NCI-H1417 (cell line): ENCODE data around the gene SYT3.

Experiments used
- DNase-seq, 3 experiments: peaks; one replicate each; lab custom pipeline; 2025; lab: John Stamatoyannopoulos, UW

Gene SYT3

GRCh38 chr19:50661766-50662650 is 22.3 kb upstream of the SYT3 start:
- DNase-seq: no peak

DNA sequence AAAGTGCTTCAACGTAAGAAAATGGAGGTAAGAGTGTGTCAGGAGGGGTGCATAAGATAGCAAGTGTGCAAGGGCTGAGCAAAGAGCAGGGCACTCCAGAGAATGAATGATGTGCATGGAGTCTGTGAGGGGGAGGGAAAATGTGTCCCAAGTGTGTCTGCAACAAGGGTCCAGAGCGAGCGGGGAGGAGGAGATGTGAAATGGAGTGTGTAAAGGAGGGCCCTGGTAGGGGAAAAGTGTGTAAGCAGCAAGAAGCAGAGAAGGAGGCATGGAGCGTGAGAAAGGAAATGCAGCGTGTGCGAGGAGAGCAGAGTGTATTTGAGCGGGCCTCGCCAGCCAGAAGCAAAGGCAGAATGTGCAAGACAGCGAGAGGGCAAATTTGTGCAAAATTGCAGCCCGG is 21.3 kb upstream of the SYT3 start:
- DNase-seq: no peak

DNA sequence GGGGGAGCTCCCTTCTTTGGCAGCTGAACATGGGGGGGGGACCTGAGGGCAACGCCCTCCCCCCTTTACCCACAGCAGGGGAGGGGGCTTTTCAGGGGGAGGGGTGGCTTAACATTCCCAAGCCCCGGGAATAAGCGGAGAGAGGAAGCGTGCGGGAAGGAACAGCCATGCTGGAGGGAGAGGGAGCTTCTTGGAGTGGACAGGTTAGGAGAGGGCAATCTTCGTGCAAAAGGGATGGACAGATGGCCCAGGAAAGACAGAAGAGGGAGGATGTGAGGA is 20.3 kb upstream of the SYT3 start:
- no peak for DNase-seq

GRCh38 chr19:50659318-50660087 is 19.8 kb upstream of the SYT3 start:
- DNase-seq: peak in 2 of 3 experiments; percentile 15 to 19

DNA sequence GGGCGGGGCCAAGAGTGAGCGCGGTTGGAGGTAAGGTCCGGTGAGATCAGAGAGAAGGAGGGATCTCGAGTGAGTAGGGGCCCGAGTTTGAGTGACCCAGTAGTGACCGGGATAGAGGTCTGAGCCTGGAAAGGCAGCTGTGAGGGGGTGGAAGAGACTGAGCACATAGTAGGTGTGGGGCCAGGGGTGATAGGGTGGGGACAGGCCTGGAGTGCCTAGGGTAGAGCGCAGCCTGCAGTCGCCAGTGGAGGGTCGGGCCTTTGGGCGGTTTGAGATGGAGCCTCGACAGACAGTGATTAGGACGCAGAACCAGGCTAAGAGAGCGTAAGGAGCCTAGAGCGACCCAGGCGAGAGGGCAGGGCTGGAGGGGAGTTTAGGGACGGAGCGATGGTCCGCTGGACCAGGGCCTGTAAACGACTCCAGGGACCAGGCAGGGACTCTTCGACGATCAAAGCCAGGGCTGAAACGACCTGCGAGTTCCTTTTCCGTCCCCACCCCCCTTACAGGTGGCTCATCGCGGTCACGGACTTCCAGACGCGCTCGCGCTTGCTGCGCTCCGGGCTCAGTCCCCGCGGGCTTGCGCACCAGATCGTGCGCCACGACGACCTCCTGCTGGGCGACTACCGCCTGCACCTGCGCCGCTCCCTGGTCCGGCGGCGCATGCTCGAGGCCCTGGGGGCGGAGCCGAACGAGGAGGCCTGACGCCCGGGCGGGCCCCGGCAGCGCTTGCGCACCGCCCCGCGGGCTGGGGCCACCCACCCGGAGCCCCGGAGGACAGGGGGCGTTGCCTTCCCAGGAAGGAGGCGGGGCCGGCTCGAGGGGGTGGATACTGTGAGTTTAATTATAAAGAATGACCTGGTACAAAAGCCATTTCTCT is 19.0 kb upstream of the SYT3 start:
- peak; percentile 71 to 96 (median 95) for DNase-seq

DNA sequence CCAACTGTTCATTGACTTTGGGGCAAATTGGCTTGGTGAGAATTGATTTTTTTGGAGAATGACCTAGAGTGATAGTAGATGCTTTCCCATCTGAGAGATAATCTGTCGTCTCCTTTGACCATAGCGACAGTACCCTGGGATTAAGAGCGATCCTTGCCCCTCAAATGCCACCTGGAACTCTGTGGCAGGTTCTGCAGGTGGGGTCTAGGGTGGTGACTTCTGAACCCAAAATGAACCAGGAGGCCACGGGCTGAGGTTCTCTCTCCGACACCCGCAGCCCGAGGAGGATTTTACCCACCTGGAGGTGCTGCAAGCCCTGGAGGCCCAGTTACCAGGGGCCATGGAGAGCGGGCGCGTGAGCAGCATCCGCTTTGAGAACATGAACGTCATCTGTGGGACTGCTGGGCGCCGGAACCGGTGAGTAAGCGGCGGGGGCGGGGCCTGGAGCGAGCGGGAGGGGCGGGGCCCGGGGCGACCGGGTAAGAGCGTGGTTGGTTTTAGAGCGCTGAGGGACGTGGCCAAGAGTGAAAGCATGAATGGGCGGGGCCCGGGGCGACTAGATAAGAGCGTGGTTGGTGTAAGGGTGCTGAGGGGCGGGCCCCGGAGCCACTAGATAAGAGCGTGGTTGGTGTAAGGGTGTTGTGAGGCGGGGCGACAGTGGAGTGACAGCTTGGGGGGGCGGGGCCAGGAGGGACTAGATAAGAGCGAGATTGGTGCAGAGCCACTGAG is 18.2 kb upstream of the SYT3 start:
- peak; percentile 23 to 100 (median 99) for DNase-seq

GRCh38 chr19:50657222-50657669 is 17.6 kb upstream of the SYT3 start:
- no peak for DNase-seq

DNA sequence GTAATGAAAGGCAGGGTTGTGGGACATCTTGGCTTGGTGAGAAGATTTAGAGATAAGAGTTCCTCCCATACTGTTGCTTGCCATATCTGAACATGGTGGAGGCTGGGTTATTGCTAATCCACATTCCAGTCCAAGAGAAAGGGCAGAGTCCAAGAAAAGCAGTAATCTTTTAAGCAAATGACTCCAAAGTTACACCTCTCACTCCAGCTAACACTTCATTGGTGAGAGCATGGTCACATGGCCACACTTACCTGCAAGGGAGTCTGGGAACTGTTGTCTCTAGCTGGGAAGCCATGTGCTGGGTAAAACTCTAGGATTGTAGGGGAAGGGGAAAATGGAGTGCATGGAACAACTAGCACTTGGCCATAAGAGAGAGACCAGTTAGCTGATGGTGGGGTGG is 15.2 kb upstream of the SYT3 start:
- no peak for DNase-seq

- no peak for DNase-seq
Measured at GRCh38 chr19:50652722-50653121, 13.0 kb upstream of the SYT3 start.

DNA sequence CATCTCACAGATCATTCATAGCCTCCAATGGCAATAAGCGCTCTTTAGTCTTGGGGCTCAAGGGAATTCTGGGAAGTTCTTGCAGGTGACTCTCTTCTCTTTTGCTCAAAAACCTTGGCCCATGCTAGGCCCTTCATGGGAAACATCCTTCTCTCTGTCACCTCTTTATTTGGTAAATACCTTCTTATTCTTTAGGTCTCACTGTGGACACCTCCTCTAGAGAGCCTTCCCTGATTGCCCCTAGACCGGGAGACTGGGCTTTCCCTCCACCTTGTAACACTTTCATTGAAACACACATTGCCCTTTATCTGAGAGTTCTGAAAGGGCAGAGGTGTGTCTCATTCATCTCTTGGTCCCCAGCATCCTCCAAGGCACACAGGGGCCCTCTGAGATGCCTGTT is 11.5 kb upstream of the SYT3 start:
- DNase-seq: no peak

- DNase-seq: peak in 1 of 3 experiments; percentile 26
Measured at GRCh38 chr19:50649433-50650391, 10.0 kb upstream of the SYT3 start, which contains the start of gene C19orf81. C19orf81 (plus strand) TSS chr19:50649445; CDS start chr19:50649445, 0 bp downstream.

DNA sequence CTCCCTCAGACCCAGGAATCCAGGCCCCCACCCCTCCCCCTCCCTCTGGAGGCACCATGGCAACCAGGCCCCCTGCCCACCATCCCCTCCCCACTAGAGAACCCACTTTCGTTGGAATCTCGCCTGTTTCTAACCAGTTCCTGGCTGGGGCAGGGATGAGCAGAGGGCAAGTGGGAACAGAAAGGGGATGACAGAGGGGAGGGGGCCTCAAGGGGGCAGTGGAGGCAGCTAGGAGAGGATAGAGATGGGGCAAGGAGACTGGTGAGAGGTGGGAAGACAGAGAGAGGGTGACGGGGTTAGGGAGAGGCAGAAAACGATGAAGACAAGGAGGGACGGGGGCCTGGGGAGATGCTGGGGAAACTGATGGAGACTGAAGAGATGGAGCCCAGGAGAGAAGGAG is 9.0 kb upstream of the SYT3 start:
- DNase-seq: no peak

DNA sequence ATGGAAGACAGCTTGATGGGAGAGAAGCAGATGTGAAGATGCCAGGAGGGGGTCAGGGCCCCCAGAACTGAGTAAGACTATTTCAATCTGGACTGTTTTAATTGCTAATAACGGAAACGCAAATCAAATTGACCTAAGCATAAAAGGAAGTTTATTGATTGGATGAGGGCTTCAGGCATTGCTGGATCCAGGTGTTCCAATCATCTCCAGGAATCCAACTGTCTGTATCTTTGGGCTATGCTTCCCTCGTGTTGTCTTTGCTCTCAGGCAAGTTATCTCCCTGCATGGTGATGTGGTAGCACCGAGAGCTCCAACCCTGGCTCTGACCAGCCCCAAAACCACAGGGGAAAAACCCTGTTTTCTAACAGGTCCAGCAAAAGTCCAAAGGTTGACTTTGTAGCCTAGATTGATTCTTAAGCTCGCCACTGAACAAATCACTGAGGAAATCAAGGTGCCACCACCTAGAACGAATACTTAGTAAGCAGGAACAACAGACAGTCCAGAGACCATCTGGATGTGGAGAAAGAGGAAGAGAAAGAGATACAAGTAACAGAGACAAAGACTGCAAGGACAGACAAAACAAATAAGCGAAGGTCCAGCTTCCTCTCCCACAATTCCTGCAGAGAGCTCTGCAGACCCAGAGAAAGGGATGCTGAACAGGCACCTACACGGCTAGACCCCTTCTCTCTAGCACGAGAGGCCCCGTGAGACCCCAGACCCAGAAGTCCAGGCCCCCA is 8.4 kb upstream of the SYT3 start:
- no peak for DNase-seq

GRCh38 chr19:50646074-50646807 is 6.6 kb upstream of the SYT3 start:
- no peak for DNase-seq

DNA sequence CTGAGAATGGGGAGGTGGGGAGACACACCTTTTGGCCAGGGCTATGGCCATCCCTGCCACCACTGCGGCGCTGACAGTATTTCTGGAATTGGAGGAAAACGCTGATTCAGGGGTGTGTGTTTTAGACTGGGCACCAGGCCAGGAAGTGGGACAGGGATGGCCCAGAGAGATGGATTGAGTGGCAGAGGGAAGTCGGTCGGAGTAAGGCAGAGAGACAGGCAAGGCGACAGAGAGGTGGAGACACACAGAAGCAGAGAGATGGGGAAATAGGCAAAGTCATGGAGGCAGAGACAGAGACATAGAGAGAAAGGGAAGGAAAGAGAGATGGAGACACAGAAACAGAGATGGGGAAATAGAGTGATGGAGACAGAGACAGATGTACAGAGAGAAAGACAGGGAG is 5.4 kb upstream of the SYT3 start:
- no peak for DNase-seq

DNA sequence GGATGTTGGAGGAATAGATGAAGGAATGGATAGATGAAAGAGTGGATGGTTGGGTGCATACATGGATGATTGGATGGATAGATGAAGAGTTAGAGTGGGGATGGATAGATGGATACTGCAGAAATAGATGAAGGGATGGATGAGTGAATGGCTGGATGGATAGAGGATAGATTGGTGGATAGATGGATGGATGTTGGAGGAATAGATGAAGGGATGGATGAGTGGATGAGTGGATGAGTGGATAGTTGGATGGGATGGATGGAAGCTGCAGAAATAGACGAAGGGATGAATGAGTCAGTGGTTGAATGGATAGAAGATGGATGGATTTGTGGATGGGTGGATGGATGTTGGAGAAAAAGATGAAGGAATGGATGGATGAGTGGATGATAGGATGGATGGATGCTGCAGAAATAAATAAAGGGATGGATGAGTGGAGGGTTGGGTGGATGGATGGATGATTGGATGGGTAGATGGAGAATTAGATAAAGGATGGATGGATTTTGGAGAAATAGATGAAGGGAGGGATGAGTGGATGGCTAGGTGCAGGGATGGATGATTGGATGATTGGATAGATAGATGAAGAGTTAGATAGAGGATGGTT is 4.7 kb upstream of the SYT3 start:
- no peak for DNase-seq

GRCh38 chr19:50640368-50640767 is 687 bp upstream of the SYT3 start:
- no peak for DNase-seq

GRCh38 chr19:50638600-50638999 is 1.1 kb downstream of the SYT3 start:
- DNase-seq: no peak
